ENCODE measurements around the gene ILF3.

GRCh38 chr19:10735741-10736140 is 81.6 kb downstream of the ILF3 start:
- TF ChIP-seq CTCF (IDR thresholded peaks at IDR 0.05) = no peak
- TF ChIP-seq POLR2AphosphoS5 (IDR thresholded peaks at IDR 0.05) = no peak
- no peak for TF ChIP-seq POLR2A (IDR thresholded peaks at IDR 0.05)
- no peak for TF ChIP-seq EP300 (IDR thresholded peaks at IDR 0.05)
